GM23338 (cell line): Measurements from ENCODE around the gene PRKAR1B. TPM values are rescaled to one million over a fixed set of nuclear protein-coding genes. Genes with fewer than 3 reads are reported as not detected.

ENCODE experiments used
- ATAC-seq: fragments of 200-7000 bp; cut with Tn5 transposase; 3 replicates; pipeline ENCODE4 v1.9.1; 2020
- DNase-seq: peaks from one replicate; pipeline ENCODE4 v3.0.0-alpha.2; 2015; ENCODE audit warnings: low spot score
- H2AFZ ChIP-seq: fragments of 200-600 bp; sonication (generic); 2 replicates; pipeline ENCODE4 v1.8.0; 2016; ENCODE audit warnings: antibody characterized with exemption, mild to moderate bottlenecking, moderate library complexity
- H3F3A ChIP-seq: fragments of 200-600 bp; sonication (generic); replicated peaks from 2 replicates; pipeline ENCODE4 v1.8.0; 2017; ENCODE audit warnings: antibody characterized with exemption, mixed run types, low read depth
- H3K27ac ChIP-seq: fragments of 200-600 bp; sonication (generic); 2 replicates; pipeline ENCODE4 v1.6.1; 2016; ENCODE audit warnings: low read depth
- H3K27me3 ChIP-seq: fragments of 200-600 bp; sonication (generic); 2 replicates; pipeline ENCODE4 v1.8.0; 2016; ENCODE audit warnings: mild to moderate bottlenecking, mixed run types, moderate library complexity; ENCODE audit not compliant: insufficient read depth
- H3K36me3 ChIP-seq: fragments of 200-600 bp; sonication (generic); 2 replicates; pipeline ENCODE4 v1.8.0; 2016; ENCODE audit warnings: mild to moderate bottlenecking; ENCODE audit not compliant: insufficient read depth
- H3K4me1 ChIP-seq: fragments of 200-600 bp; sonication (generic); 2 replicates; pipeline ENCODE4 v1.8.0; 2016; ENCODE audit warnings: mild to moderate bottlenecking, moderate library complexity; ENCODE audit not compliant: insufficient read depth
- H3K4me2 ChIP-seq: fragments of 200-600 bp; sonication (generic); 2 replicates; pipeline ENCODE4 v1.7.1; 2017; ENCODE audit warnings: mixed run types
- H3K4me3 ChIP-seq: fragments of 200-600 bp; sonication (generic); 2 replicates; pipeline ENCODE4 v1.6.1; 2016; ENCODE audit warnings: mixed run types
- H3K79me2 ChIP-seq: fragments of 200-600 bp; sonication (generic); replicated peaks from 2 replicates; pipeline ENCODE4 v1.8.0; 2017; ENCODE audit warnings: mild to moderate bottlenecking; ENCODE audit not compliant: insufficient read depth
- H3K9me2 ChIP-seq: fragments of 200-600 bp; sonication (generic); 2 replicates; pipeline ENCODE4 v1.8.0; 2017; ENCODE audit not compliant: insufficient read depth
- H4K20me1 ChIP-seq: fragments of 200-600 bp; sonication (generic); replicated peaks from 2 replicates; pipeline ENCODE4 v1.8.0; 2017; ENCODE audit warnings: mild to moderate bottlenecking; ENCODE audit not compliant: insufficient read depth
- H3K27ac Mint-ChIP-seq: 2 replicates; pipeline ENCODE4 v1.8.0; 2020; ENCODE audit warnings: inconsistent platforms, mild to moderate bottlenecking, moderate library complexity, mixed read lengths
- H3K27me3 Mint-ChIP-seq: 3 replicates; pipeline ENCODE4 v1.8.0; 2022; ENCODE audit warnings: low read depth, mild to moderate bottlenecking, moderate library complexity, mixed read lengths, inconsistent platforms; ENCODE audit not compliant: insufficient read depth, poor library complexity
- H3K36me3 Mint-ChIP-seq: 3 replicates; pipeline ENCODE4 v1.8.0; 2021; ENCODE audit warnings: low read depth, mild to moderate bottlenecking, inconsistent platforms, moderate library complexity, mixed read lengths
- H3K4me1 Mint-ChIP-seq: 3 replicates; pipeline ENCODE4 v1.8.0; 2020; ENCODE audit warnings: mild to moderate bottlenecking, inconsistent platforms, mixed read lengths
- H3K4me3 Mint-ChIP-seq: 3 replicates; pipeline ENCODE4 v1.8.0; 2021; ENCODE audit warnings: moderate library complexity, mild to moderate bottlenecking, inconsistent platforms, mixed read lengths
- H3K9me3 Mint-ChIP-seq: 3 replicates; pipeline ENCODE4 v1.8.0; 2020; ENCODE audit warnings: moderate library complexity, mild to moderate bottlenecking, inconsistent platforms, mixed read lengths
- CREB1 ChIP-seq: fragments of 250-450 bp; sonication (Bioruptor Pico); IDR thresholded peaks from 2 replicates; pipeline ENCODE4 v1.5.0; 2020; ENCODE audit warnings: low read depth, mild to moderate bottlenecking, moderate library complexity
- EZH2 ChIP-seq: fragments of 200-600 bp; sonication (generic); IDR thresholded peaks from one replicate; pipeline ENCODE4 v1.8.0; 2017; ENCODE audit warnings: antibody characterized with exemption, mild to moderate bottlenecking, low read depth; ENCODE audit not compliant: unreplicated experiment
- EZH2phosphoT487 ChIP-seq: fragments of 200-600 bp; sonication (generic); IDR thresholded peaks from one replicate; pipeline ENCODE4 v1.8.1; 2018; ENCODE audit warnings: antibody characterized with exemption; ENCODE audit not compliant: unreplicated experiment
- JUNB ChIP-seq: IDR thresholded peaks from one replicate; pipeline ENCODE4 v1.6.1; 2016; ENCODE audit warnings: antibody characterized with exemption; ENCODE audit not compliant: unreplicated experiment
- NANOG ChIP-seq: IDR thresholded peaks from 2 replicates; pipeline ENCODE4 v1.6.1; 2016; ENCODE audit warnings: antibody characterized with exemption, borderline replicate concordance
- POLR2AphosphoS5 ChIP-seq: IDR thresholded peaks from 2 replicates; pipeline ENCODE4 v1.6.1; 2016; ENCODE audit warnings: antibody characterized with exemption, low read depth
- ZNF114 ChIP-seq: fragments of 250-450 bp; sonication (Bioruptor Pico); IDR thresholded peaks from 2 replicates; pipeline ENCODE4 v1.5.0; 2020; ENCODE audit warnings: mild to moderate bottlenecking, moderate library complexity
- ZNF331 ChIP-seq: fragments of 250-450 bp; sonication (Bioruptor Pico); IDR thresholded peaks from 2 replicates; pipeline ENCODE4 v1.5.0; 2020; ENCODE audit warnings: low read depth, mild to moderate bottlenecking, moderate library complexity
- polyA plus RNA-seq: library from polyadenylated mRNA; unstranded; fragments of >200 nt; fragmentation: Nextera tagmentation; extraction: Ambion mirVana; gene quantifications from 2 replicates; pipeline ENCODE4 v1.2.1, GENCODE V29; 2016
- total RNA-seq: library from RNA; depleted of rRNA; stranded (reverse); fragments of >200 nt; shearing (Covaris generic); gene quantifications from 2 replicates; pipeline ENCODE4 v1.2.3, GENCODE V29; 2014
- TF ChIP-seq, protein P1 (sequence below): fragments of 250-450 bp; sonication (Bioruptor Pico); IDR thresholded peaks from 2 replicates; pipeline ENCODE4 v1.5.0; 2020; ENCODE audit warnings: mild to moderate bottlenecking, moderate library complexity
- TF ChIP-seq, protein P2 (sequence below), 2 experiments: fragments of 200-600 bp in 1 of 2; sonication (generic) in 1 of 2; conservative IDR thresholded peaks; 2 replicates each; pipeline versions ENCODE4 v1.5.1 to v1.6.1; 2016 to 2017; ENCODE audit warnings: antibody characterized with exemption in 2 of 2, low read depth in 2 of 2, mild to moderate bottlenecking in 2 of 2, moderate library complexity in 1 of 2
- TF ChIP-seq, protein P3 (sequence below): IDR thresholded peaks from 2 replicates; pipeline ENCODE4 v1.6.1; 2016; ENCODE audit warnings: antibody characterized with exemption

Gene PRKAR1B
- total and polyA plus RNA-seq, 2 experiments from 2014 or later: 35.7 to 36.7 TPM

DNA sequence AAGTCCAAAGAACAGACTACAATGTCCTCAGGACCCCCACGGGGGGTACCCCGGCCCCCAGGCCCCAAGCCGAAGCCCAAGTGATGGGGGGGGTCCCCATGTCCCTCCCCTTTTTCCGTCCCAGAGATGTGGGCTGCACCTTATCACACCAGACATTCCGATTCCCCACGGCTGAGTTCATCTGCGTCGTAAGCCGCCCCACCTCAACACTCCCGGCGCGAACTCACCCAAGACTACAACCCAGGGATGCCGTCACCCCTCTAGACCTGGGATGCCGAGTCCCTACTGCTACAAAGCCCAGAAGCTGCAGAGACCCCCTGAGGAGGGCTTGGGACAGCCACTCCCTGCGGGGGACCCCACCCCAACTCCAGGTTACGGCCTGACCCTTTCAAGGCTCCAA, 221.9 kb downstream of the PRKAR1B start:
- no peak overlapping the region for H3K4me3 Mint-ChIP-seq

DNA sequence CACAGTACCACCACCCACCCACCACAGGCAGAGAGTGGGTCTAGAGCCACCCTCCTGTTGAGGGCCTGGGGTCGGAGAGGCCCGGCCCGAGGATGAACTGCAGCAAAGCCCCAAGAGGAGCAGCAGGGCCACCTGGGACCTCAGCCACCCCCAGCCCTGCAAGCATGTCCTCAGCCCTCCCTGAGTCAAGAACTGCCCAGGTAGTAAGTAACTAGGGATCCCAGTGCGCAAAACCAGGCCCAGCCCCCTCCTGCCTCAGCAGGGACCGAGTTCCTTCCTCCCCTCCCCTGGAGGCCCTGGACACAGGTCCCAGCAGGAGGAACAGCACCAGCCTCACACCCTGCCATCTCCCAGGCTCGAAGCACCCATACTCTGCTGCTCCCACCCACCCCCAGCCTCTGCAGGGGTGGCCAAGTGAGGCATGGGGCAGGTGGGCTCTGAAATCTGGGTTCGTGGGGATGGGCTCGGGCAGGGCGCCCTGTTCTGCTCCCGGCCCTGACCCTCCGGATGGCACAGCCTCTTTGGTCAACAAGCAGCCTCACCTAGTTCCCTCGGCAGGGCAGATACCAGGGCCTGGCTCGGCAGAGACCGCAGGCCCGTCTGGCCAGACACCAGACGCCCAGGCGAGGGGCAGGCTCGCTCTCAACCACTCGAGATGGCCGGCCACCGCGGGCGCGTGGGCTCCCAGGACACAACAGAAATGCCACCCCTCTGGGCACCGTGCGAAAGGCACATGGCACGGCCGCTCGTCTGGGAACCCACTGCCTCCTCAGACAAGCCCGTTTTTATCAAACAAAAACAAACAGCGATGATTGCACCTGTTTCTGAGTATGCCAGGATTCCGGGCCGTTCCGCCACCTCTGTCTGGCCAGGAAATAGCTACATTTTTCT, 222.6 kb downstream of the PRKAR1B start:
- Mint-ChIP-seq H3K9me3 (no peaks in the 10 kb centered on the region), H3K27me3 (peaks cover 9% of the 10 kb centered on the region), H3K4me1 (peaks cover 8% of the 10 kb centered on the region; the same call in 2 of the 3 replicates), H3K27ac (peak overlapping the region; percentile 36; the same call in 1 of the 2 replicates), H3K36me3 (peaks cover 65% of the 10 kb centered on the region), H3K4me3 (no peak overlapping the region)
- Histone ChIP-seq H3F3A (no peaks in the 10 kb centered on the region), H3K27me3 (no peaks in the 10 kb centered on the region), H3K9me2 (no peaks in the 10 kb centered on the region), H2AFZ (no peak overlapping the region), H3K4me3 (no peak overlapping the region), H3K4me1 (no peaks in the 10 kb centered on the region), H3K79me2 (no peaks in the 10 kb centered on the region; the same call in 1 of the 2 replicates), H3K27ac (no peak overlapping the region), H3K4me2 (no peak overlapping the region), H4K20me1 (no peaks in the 10 kb centered on the region; the same call in 1 of the 2 replicates), H3K36me3 (no peaks in the 10 kb centered on the region; the same call in 1 of the 2 replicates)
- DNase-seq (no peak), ATAC-seq (no peak)
- TF ChIP-seq, protein P1, sequence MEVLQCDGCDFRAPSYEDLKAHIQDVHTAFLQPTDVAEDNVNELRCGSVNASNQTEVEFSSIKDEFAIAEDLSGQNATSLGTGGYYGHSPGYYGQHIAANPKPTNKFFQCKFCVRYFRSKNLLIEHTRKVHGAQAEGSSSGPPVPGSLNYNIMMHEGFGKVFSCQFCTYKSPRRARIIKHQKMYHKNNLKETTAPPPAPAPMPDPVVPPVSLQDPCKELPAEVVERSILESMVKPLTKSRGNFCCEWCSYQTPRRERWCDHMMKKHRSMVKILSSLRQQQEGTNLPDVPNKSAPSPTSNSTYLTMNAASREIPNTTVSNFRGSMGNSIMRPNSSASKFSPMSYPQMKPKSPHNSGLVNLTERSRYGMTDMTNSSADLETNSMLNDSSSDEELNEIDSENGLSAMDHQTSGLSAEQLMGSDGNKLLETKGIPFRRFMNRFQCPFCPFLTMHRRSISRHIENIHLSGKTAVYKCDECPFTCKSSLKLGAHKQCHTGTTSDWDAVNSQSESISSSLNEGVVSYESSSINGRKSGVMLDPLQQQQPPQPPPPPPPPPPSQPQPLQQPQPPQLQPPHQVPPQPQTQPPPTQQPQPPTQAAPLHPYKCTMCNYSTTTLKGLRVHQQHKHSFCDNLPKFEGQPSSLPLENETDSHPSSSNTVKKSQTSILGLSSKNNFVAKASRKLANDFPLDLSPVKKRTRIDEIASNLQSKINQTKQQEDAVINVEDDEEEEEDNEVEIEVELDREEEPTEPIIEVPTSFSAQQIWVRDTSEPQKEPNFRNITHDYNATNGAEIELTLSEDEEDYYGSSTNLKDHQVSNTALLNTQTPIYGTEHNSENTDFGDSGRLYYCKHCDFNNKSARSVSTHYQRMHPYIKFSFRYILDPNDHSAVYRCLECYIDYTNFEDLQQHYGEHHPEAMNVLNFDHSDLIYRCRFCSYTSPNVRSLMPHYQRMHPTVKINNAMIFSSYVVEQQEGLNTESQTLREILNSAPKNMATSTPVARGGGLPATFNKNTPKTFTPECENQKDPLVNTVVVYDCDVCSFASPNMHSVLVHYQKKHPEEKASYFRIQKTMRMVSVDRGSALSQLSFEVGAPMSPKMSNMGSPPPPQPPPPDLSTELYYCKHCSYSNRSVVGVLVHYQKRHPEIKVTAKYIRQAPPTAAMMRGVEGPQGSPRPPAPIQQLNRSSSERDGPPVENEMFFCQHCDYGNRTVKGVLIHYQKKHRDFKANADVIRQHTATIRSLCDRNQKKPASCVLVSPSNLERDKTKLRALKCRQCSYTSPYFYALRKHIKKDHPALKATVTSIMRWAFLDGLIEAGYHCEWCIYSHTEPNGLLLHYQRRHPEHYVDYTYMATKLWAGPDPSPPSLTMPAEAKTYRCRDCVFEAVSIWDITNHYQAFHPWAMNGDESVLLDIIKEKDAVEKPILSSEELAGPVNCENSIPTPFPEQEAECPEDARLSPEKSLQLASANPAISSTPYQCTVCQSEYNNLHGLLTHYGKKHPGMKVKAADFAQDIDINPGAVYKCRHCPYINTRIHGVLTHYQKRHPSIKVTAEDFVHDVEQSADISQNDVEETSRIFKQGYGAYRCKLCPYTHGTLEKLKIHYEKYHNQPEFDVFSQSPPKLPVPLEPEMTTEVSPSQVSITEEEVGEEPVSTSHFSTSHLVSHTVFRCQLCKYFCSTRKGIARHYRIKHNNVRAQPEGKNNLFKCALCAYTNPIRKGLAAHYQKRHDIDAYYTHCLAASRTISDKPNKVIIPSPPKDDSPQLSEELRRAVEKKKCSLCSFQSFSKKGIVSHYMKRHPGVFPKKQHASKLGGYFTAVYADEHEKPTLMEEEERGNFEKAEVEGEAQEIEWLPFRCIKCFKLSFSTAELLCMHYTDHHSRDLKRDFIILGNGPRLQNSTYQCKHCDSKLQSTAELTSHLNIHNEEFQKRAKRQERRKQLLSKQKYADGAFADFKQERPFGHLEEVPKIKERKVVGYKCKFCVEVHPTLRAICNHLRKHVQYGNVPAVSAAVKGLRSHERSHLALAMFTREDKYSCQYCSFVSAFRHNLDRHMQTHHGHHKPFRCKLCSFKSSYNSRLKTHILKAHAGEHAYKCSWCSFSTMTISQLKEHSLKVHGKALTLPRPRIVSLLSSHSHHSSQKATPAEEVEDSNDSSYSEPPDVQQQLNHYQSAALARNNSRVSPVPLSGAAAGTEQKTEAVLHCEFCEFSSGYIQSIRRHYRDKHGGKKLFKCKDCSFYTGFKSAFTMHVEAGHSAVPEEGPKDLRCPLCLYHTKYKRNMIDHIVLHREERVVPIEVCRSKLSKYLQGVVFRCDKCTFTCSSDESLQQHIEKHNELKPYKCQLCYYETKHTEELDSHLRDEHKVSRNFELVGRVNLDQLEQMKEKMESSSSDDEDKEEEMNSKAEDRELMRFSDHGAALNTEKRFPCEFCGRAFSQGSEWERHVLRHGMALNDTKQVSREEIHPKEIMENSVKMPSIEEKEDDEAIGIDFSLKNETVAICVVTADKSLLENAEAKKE (CRISPR knock-in tag): no peak

More for the DNA sequence above, 221.9 kb downstream of the PRKAR1B start:
- Histone ChIP-seq H2AFZ (no peak overlapping the region), H3K27me3 (no peaks in the 10 kb centered on the region), H3F3A (no peaks in the 10 kb centered on the region), H3K4me3 (no peak overlapping the region), H3K4me2 (no peak overlapping the region), H3K9me2 (no peaks in the 10 kb centered on the region), H3K36me3 (no peaks in the 10 kb centered on the region; the same call in 1 of the 2 replicates), H4K20me1 (no peaks in the 10 kb centered on the region; the same call in 1 of the 2 replicates), H3K27ac (no peak overlapping the region), H3K79me2 (no peaks in the 10 kb centered on the region; the same call in 1 of the 2 replicates), H3K4me1 (no peaks in the 10 kb centered on the region)
- ATAC-seq: no peak
- peaks cover 7% of the 10 kb centered on the region for H3K27me3 Mint-ChIP-seq
- H3K4me1 Mint-ChIP-seq: peaks cover 8% of the 10 kb centered on the region; the same call in 2 of the 3 replicates
- H3K27ac Mint-ChIP-seq: peak overlapping the region; percentile 95
- H3K36me3 Mint-ChIP-seq: peaks cover 64% of the 10 kb centered on the region
- TF ChIP-seq EZH2phosphoT487: no peak
- TF ChIP-seq ZNF331 (CRISPR knock-in tag): no peak
- TF ChIP-seq JUNB: no peak
- no peak for TF ChIP-seq EZH2
- no peak for TF ChIP-seq CREB1 (CRISPR knock-in tag)
- no peak for TF ChIP-seq NANOG
- no peak for TF ChIP-seq ZNF114 (CRISPR knock-in tag)
- TF ChIP-seq POLR2AphosphoS5: no peak
- TF ChIP-seq, protein P2, sequence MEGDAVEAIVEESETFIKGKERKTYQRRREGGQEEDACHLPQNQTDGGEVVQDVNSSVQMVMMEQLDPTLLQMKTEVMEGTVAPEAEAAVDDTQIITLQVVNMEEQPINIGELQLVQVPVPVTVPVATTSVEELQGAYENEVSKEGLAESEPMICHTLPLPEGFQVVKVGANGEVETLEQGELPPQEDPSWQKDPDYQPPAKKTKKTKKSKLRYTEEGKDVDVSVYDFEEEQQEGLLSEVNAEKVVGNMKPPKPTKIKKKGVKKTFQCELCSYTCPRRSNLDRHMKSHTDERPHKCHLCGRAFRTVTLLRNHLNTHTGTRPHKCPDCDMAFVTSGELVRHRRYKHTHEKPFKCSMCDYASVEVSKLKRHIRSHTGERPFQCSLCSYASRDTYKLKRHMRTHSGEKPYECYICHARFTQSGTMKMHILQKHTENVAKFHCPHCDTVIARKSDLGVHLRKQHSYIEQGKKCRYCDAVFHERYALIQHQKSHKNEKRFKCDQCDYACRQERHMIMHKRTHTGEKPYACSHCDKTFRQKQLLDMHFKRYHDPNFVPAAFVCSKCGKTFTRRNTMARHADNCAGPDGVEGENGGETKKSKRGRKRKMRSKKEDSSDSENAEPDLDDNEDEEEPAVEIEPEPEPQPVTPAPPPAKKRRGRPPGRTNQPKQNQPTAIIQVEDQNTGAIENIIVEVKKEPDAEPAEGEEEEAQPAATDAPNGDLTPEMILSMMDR (conservative IDR thresholded peaks at IDR 0.05; ENCODE audit: low read depth in 2 of 2): no peak
- TF ChIP-seq, protein P3, sequence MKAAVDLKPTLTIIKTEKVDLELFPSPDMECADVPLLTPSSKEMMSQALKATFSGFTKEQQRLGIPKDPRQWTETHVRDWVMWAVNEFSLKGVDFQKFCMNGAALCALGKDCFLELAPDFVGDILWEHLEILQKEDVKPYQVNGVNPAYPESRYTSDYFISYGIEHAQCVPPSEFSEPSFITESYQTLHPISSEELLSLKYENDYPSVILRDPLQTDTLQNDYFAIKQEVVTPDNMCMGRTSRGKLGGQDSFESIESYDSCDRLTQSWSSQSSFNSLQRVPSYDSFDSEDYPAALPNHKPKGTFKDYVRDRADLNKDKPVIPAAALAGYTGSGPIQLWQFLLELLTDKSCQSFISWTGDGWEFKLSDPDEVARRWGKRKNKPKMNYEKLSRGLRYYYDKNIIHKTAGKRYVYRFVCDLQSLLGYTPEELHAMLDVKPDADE: no peak
- no peaks in the 10 kb centered on the region for H3K9me3 Mint-ChIP-seq
- no peak for DNase-seq
